ENCODE results near the gene DCDC2C.

The DCDC2C gene

GRCh38 chr2:3712424-3712823, 9.0 kb downstream of the DCDC2C start:
- no peaks in the 10 kb centered on the region for H4K20me1 ChIP-seq (ENCODE audit: insufficient read depth, low read length)
- no peaks in the 10 kb centered on the region for H3K4me1 ChIP-seq (ENCODE audit: insufficient read depth, low read length, severe bottlenecking)
- no peaks in the 10 kb centered on the region for H3K9me2 ChIP-seq (ENCODE audit: low read depth, low read length)
- no peak overlapping the region for H3K4me2 ChIP-seq (ENCODE audit: low read length)
- no peak overlapping the region for H2AFZ ChIP-seq (ENCODE audit: low read length)
- H3K79me2 ChIP-seq (ENCODE audit: insufficient read depth, low read length), result no peaks in the 10 kb centered on the region
- H3K36me3 ChIP-seq (ENCODE audit: insufficient read depth, low read length), result no peaks in the 10 kb centered on the region
- H3K27ac ChIP-seq (ENCODE audit: low read depth, low read length, poor library complexity, severe bottlenecking), result no peak overlapping the region
- H3K9ac ChIP-seq (ENCODE audit: low read length), result no peak overlapping the region
- no peaks in the 10 kb centered on the region for H3K9me3 ChIP-seq (ENCODE audit: low read length)
- H3F3A ChIP-seq (ENCODE audit: insufficient read depth, low read length), result no peaks in the 10 kb centered on the region
- no peak overlapping the region for H3K4me3 ChIP-seq (ENCODE audit: low read depth, low read length, poor library complexity, severe bottlenecking)
- no peaks in the 10 kb centered on the region; the same call in 1 of the 2 replicates for H3K27me3 ChIP-seq (ENCODE audit: insufficient read depth, low read length)
- TF ChIP-seq EZH2 (IDR thresholded peaks at IDR 0.05; ENCODE audit: borderline replicate concordance, low read length) (no peak), CTCF (IDR thresholded peaks at IDR 0.05; ENCODE audit: low read length) (no peak)

GRCh38 chr2:3712831-3713503, 9.6 kb downstream of the DCDC2C start:
- Histone ChIP-seq H3K27me3 (ENCODE audit: insufficient read depth, low read length) (no peaks in the 10 kb centered on the region; the same call in 1 of the 2 replicates), H3F3A (ENCODE audit: insufficient read depth, low read length) (no peaks in the 10 kb centered on the region), H3K4me1 (ENCODE audit: insufficient read depth, low read length, severe bottlenecking) (no peaks in the 10 kb centered on the region), H3K9me3 (ENCODE audit: low read length) (no peaks in the 10 kb centered on the region), H3K9ac (ENCODE audit: low read length) (no peak overlapping the region), H3K4me2 (ENCODE audit: low read length) (no peak overlapping the region), H3K36me3 (ENCODE audit: insufficient read depth, low read length) (no peaks in the 10 kb centered on the region), H2AFZ (ENCODE audit: low read length) (no peak overlapping the region), H4K20me1 (ENCODE audit: insufficient read depth, low read length) (no peaks in the 10 kb centered on the region), H3K79me2 (ENCODE audit: insufficient read depth, low read length) (no peaks in the 10 kb centered on the region), H3K4me3 (ENCODE audit: low read depth, low read length, poor library complexity, severe bottlenecking) (no peak overlapping the region), H3K9me2 (ENCODE audit: low read depth, low read length) (no peaks in the 10 kb centered on the region), H3K27ac (ENCODE audit: low read depth, low read length, poor library complexity, severe bottlenecking) (no peak overlapping the region)
- TF ChIP-seq EZH2 (IDR thresholded peaks at IDR 0.05; ENCODE audit: borderline replicate concordance, low read length) (no peak), CTCF (IDR thresholded peaks at IDR 0.05; ENCODE audit: low read length) (no peak)

- no peaks in the 10 kb centered on the region for H3K4me1 ChIP-seq (ENCODE audit: insufficient read depth, low read length, severe bottlenecking)
- no peak overlapping the region for H2AFZ ChIP-seq (ENCODE audit: low read length)
These were observed 15.3 kb downstream of the DCDC2C start for GRCh38 chr2:3718679-3719078.

More at GRCh38 chr2:3718679-3719078, 15.3 kb downstream of the DCDC2C start:
- Histone ChIP-seq H3K4me3 (ENCODE audit: low read depth, low read length, poor library complexity, severe bottlenecking) (no peak overlapping the region), H3K4me2 (ENCODE audit: low read length) (no peak overlapping the region), H3F3A (ENCODE audit: insufficient read depth, low read length) (no peaks in the 10 kb centered on the region), H3K27ac (ENCODE audit: low read depth, low read length, poor library complexity, severe bottlenecking) (no peak overlapping the region), H3K9ac (ENCODE audit: low read length) (no peak overlapping the region), H3K36me3 (ENCODE audit: insufficient read depth, low read length) (no peaks in the 10 kb centered on the region), H3K9me2 (ENCODE audit: low read depth, low read length) (no peaks in the 10 kb centered on the region), H3K79me2 (ENCODE audit: insufficient read depth, low read length) (no peaks in the 10 kb centered on the region), H3K27me3 (ENCODE audit: insufficient read depth, low read length) (no peaks in the 10 kb centered on the region), H3K9me3 (ENCODE audit: low read length) (peaks cover 2% of the 10 kb centered on the region; the same call in 1 of the 2 replicates), H4K20me1 (ENCODE audit: insufficient read depth, low read length) (no peaks in the 10 kb centered on the region)
- TF ChIP-seq EZH2 (IDR thresholded peaks at IDR 0.05; ENCODE audit: borderline replicate concordance, low read length) (no peak), CTCF (IDR thresholded peaks at IDR 0.05; ENCODE audit: low read length) (no peak)
